Kidney (tissue), 14 donors: ENCODE measurements around the gene COX7B2. TPM values are rescaled to one million over a fixed set of nuclear protein-coding genes. Genes with fewer than 3 reads are reported as not detected.

ENCODE experiments used
- DNase-seq, 5 donors: peaks; one replicate each; pipeline ENCODE4 v3.0.0-alpha.2; 2013 to 2020
- FAIRE-seq: peaks from 2 replicates; lab custom pipeline; 2012; peaks lifted over from hg19 to GRCh38; lab: Jason Lieb, UNC
- H3K27ac ChIP-seq, 2 donors: one replicate each; pipeline ENCODE4 v1.7.0; 2013; ENCODE audit warnings: low read depth in 2 of 2, low read length in 2 of 2, inconsistent platforms in 1 of 2
- H3K27me3 ChIP-seq: one replicate; pipeline ENCODE4 v1.7.1; 2013; ENCODE audit warnings: low read length, inconsistent platforms; ENCODE audit not compliant: control insufficient read depth, insufficient read depth
- H3K36me3 ChIP-seq, 3 donors: one replicate each; pipeline versions ENCODE4 v1.7.0 to v1.7.1; 2013; ENCODE audit warnings: low read length in 3 of 3, control low read depth in 1 of 3, inconsistent platforms in 1 of 3; ENCODE audit not compliant: insufficient read depth in 3 of 3, control insufficient read depth in 2 of 3
- H3K4me1 ChIP-seq, 3 donors: one replicate each; pipeline versions ENCODE4 v1.7.0 to v1.7.1; 2013; ENCODE audit warnings: low read length in 3 of 3, inconsistent platforms in 1 of 3, low read depth in 1 of 3; ENCODE audit not compliant: control insufficient read depth in 2 of 3, insufficient read depth in 2 of 3
- H3K4me3 ChIP-seq, 3 donors: one replicate each; pipeline versions ENCODE4 v1.7.0 to v1.8.1; 2013; ENCODE audit warnings: low read length in 3 of 3, control low read depth in 1 of 3, inconsistent platforms in 1 of 3
- H3K9ac ChIP-seq, 3 donors: one replicate each; pipeline versions ENCODE4 v1.7.0 to v1.7.1; 2013; ENCODE audit warnings: low read length in 3 of 3, control low read depth in 1 of 3, inconsistent platforms in 1 of 3
- H3K9me3 ChIP-seq, 3 donors: one replicate each; pipeline versions ENCODE4 v1.7.0 to v1.7.1; 2013; ENCODE audit warnings: low read length in 3 of 3, control low read depth in 1 of 3, inconsistent platforms in 1 of 3; ENCODE audit not compliant: control insufficient read depth in 2 of 3, insufficient read depth in 1 of 3
- intact Hi-C: fragments of 100-400 bp; cut with DNase I; formaldehyde crosslinking; loops from one replicate; pipeline ENCODE4 v1.11.1; 2022
- polyA plus RNA-seq: library from polyadenylated mRNA; stranded (reverse); fragments of 350-450 nt; fragmentation: Illumina TruSeq; extraction: RNeasy Lipid Tissue Mini Kit (QIAGEN cat#74804); gene quantifications from one replicate; pipeline ENCODE4 v1.2.3, GENCODE V29; 2014; ENCODE audit warnings: low read depth, low replicate concordance; ENCODE audit not compliant: insufficient read depth
- total RNA-seq: library from RNA; stranded (reverse); fragmentation: NEBNext Ultra II Directional; extraction: Animal tissue kit (Norgen Biotek cat#: 25700); gene quantifications from one replicate; pipeline ENCODE4 v1.2.1, GENCODE V29; 2021
- TF ChIP-seq, protein P1 (sequence below): IDR thresholded peaks from 3 replicates; pipeline ENCODE4 v1.5.1; 2012; ENCODE audit warnings: mild to moderate bottlenecking, moderate library complexity, borderline replicate concordance; ENCODE audit not compliant: insufficient read depth; ENCODE audit errors: extremely low read depth
- donor health status: control.
- donor health status: control.
- donor health status: control.
- donor health status: control.
- donor health status: control.
- donor health status: DM: yes; HTN: yes; CAD: no.
- donor health status: Normal renal cell carcinoma (clear cell type).

The COX7B2 gene
- total and polyA plus RNA-seq, 2 donors from 2014 or later, result not detected

DNA sequence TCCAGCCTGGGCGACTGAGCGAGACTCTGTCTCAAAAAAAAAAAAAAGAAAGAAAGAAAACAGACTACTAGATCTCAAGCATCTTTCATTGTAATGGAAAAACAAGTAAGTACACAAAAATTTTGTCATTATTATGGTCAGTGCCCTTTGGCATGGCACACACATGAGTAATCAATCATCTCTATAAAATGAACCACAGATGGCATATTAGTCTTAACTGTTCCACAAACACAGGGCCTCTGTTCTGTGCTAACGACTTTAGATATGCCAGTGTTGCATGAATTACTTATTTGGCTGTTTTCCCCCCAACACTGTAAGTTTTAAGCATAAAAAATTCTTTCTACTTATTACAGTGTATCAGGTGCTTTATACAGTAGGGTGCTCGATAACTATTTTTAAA, 90.4 kb downstream of the COX7B2 start:
- H3K27ac ChIP-seq, result no peak overlapping the region
- H3K27me3 ChIP-seq, result no peaks in the 10 kb centered on the region
- intact Hi-C loops, result no loop called here
- FAIRE-seq (no peak), DNase-seq (no peak)
- H3K9me3 ChIP-seq, result no peaks in the 10 kb centered on the region
- no peaks in the 10 kb centered on the region for H3K36me3 ChIP-seq
- H3K9ac ChIP-seq, result no peak overlapping the region
- TF ChIP-seq, protein P1, sequence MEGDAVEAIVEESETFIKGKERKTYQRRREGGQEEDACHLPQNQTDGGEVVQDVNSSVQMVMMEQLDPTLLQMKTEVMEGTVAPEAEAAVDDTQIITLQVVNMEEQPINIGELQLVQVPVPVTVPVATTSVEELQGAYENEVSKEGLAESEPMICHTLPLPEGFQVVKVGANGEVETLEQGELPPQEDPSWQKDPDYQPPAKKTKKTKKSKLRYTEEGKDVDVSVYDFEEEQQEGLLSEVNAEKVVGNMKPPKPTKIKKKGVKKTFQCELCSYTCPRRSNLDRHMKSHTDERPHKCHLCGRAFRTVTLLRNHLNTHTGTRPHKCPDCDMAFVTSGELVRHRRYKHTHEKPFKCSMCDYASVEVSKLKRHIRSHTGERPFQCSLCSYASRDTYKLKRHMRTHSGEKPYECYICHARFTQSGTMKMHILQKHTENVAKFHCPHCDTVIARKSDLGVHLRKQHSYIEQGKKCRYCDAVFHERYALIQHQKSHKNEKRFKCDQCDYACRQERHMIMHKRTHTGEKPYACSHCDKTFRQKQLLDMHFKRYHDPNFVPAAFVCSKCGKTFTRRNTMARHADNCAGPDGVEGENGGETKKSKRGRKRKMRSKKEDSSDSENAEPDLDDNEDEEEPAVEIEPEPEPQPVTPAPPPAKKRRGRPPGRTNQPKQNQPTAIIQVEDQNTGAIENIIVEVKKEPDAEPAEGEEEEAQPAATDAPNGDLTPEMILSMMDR, result no peak
- no peak overlapping the region for H3K4me3 ChIP-seq
- H3K4me1 ChIP-seq, result no peaks in the 10 kb centered on the region

DNA sequence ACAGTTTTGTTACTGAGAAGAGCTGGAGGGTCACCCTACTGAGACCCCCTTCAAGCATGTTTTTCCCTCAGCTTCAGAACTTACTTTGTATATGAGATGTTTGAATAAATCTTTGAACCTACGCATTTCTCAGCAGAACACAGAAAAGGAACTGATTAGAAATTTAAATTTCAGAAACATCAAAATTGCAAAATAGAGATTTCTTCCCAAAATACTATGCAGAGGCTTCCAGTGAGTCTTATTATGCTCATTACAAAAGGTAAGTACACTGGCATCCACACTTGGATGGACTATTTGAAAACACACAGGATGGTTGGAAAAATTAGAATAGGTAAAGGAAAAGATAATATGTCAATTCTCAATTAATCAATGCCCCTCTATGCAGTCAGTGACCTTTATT, 91.2 kb downstream of the COX7B2 start:
- H3K36me3 ChIP-seq, result no peaks in the 10 kb centered on the region
- H3K9me3 ChIP-seq, result no peaks in the 10 kb centered on the region
- H3K4me3 ChIP-seq, result no peak overlapping the region
- no peaks in the 10 kb centered on the region for H3K4me1 ChIP-seq
- no peak for DNase-seq
- FAIRE-seq, result no peak
- intact Hi-C loops, result no loop called here
- no peak overlapping the region for H3K27ac ChIP-seq
- no peaks in the 10 kb centered on the region for H3K27me3 ChIP-seq
- TF ChIP-seq, protein P1, result no peak
- H3K9ac ChIP-seq, result no peak overlapping the region

DNA sequence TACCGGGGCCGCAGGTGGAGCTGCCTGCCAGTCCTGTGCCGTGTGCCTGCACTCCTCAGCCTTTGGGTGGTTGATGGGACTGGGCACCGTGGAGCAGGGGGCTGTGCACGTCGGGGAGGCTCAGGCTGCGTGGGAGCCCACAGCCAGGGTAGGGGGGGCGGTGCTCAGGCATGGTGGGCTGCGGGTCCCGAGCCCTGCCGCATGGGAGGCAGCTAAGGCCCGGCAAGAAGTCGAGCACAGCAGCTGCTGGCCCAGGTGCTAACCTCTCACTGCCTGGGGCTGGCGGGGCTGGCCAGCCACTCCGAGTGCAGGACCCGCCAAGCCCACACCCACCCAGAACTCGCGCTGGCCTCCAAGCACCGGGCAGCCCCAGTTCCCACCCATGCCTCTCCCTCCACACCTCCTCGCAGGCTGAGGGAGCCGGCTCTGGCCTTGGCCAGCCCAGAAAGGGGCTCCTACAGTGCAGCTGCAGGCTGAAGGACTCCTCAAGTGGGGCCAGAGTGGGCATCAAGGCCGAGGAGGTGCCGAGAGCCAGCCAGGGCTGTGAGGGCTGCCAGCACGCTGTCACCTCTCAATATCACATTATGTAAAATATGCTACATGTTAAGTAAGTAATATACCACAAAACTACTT, 104.1 kb downstream of the COX7B2 start:
- H3K9me3 ChIP-seq, result peaks cover 0 to 2% (median 0%) of the 10 kb centered on the region in 3 donors
- H3K9ac ChIP-seq, result no peak overlapping the region
- no peak overlapping the region for H3K27ac ChIP-seq
- DNase-seq (peak in 1 of 5 donors; percentile 69), FAIRE-seq (no peak)
- intact Hi-C loops, result no loop called here
- no peaks in the 10 kb centered on the region for H3K36me3 ChIP-seq
- H3K4me3 ChIP-seq, result no peak overlapping the region
- no peaks in the 10 kb centered on the region for H3K4me1 ChIP-seq
- H3K27me3 ChIP-seq, result no peaks in the 10 kb centered on the region
- TF ChIP-seq, protein P1, result no peak

DNA sequence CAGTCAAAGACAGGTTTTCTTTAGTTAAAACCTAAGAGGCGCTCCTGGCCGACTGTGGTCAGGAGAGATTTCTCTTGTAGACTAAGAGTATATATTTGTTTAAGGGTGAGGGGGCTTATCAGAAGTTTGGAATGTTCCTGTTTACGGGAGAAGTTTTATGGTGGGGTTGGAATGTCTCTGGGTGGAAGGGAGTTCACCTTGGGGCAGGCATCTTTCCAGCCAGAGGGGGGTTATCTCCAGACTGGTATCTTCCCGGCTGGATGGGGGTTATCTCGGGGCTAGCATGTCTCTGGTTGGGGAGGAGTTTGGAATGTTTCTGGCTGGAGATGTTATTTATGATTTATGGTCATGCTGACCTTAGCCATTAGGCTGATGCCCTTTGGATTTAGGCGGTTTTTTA, 116.0 kb downstream of the COX7B2 start:
- Histone ChIP-seq H3K36me3 (no peaks in the 10 kb centered on the region), H3K4me3 (no peak overlapping the region), H3K27me3 (no peaks in the 10 kb centered on the region), H3K4me1 (no peaks in the 10 kb centered on the region), H3K27ac (no peak overlapping the region), H3K9ac (no peak overlapping the region), H3K9me3 (no peaks in the 10 kb centered on the region)
- TF ChIP-seq, protein P1, result no peak
- FAIRE-seq (no peak), DNase-seq (no peak)
- intact Hi-C loops, result no loop called here
